ENCODE measurements around the gene SLC24A5.

The SLC24A5 gene

GRCh38 chr15:48186271-48186670 lies 65.5 kb downstream of the SLC24A5 start:
- no peak for TF ChIP-seq POLR2A (IDR thresholded peaks at IDR 0.05; ENCODE audit: low read length)
- TF ChIP-seq GATA1 (IDR thresholded peaks at IDR 0.05; ENCODE audit: low read depth, low read length): no peak
- DNase-seq: no peak

GRCh38 chr15:48190932-48191573 lies 70.3 kb downstream of the SLC24A5 start:
- no peak for TF ChIP-seq POLR2A (IDR thresholded peaks at IDR 0.05; ENCODE audit: low read length)
- DNase-seq: peak; percentile 35 to 51

DNA sequence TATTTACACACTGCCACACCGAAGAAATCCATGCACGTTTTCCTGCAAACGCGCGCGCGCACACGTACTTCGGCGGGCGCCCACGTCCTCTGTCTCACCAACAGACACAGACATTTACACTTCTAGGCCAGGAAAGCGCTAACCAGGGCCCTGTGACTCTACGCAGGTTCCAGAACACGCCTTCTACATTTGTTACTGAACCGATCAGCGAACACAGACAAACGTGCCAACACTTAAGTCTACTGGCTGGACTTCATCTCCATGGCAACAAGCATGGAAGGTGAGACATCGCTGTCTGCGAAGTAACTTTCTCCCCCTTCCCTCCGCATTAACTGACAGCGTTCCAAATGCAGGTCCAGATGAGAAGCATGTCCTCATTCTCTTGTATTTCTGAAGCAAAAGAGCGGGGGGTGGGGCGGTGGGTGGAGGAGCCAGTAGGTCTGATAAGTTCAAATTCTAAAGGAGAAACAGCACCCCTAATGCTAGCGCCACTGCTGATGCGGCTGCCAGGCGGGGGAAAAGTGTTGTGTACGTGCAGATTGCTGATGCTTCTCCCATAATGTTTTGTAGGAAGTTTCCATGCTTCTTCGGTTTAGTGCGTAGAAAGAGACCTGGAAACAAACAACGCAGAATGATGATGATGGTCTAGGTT lies 70.9 kb downstream of the SLC24A5 start, which contains the start of gene CTXN2:
Gene CTXN2, plus strand, starts transcription at position 92 of the 652 bp plus-strand sequence. CDS start 9,636 bp downstream, outside the sequence.
- TF ChIP-seq GATA1 (IDR thresholded peaks at IDR 0.05; ENCODE audit: low read depth, low read length) (no peak), POLR2A (IDR thresholded peaks at IDR 0.05; ENCODE audit: low read length) (no peak)
- DNase-seq: no peak

Measured in erythroblast (primary cell).